Duodenal mucosa (tissue), 2 donors: ENCODE data around the gene TSPAN19.
"Not testable (repeated sequence)": the region's sequence is repeated elsewhere in the genome, so short reads cannot be mapped to it uniquely, and the experiment has no call there.

ENCODE experiments used
- H3K27ac ChIP-seq: one replicate; pipeline ENCODE4 v1.7.0; 2013; ENCODE audit warnings: low read depth, low read length
- H3K27me3 ChIP-seq, 2 donors: one replicate each; pipeline ENCODE4 v1.7.0; 2013; ENCODE audit warnings: low read length in 2 of 2, control low read depth in 1 of 2; ENCODE audit not compliant: insufficient read depth in 2 of 2, control insufficient read depth in 1 of 2
- H3K36me3 ChIP-seq, 2 donors: one replicate each; pipeline ENCODE4 v1.7.0; 2013; ENCODE audit warnings: low read length in 2 of 2, control low read depth in 1 of 2; ENCODE audit not compliant: insufficient read depth in 2 of 2, control insufficient read depth in 1 of 2
- H3K4me1 ChIP-seq, 2 donors: one replicate each; pipeline ENCODE4 v1.7.0; 2013; ENCODE audit warnings: low read length in 2 of 2, control low read depth in 1 of 2; ENCODE audit not compliant: insufficient read depth in 2 of 2, control insufficient read depth in 1 of 2
- H3K4me3 ChIP-seq, 2 donors: one replicate each; pipeline ENCODE4 v1.7.0; 2013; ENCODE audit warnings: low read length in 2 of 2, low read depth in 1 of 2
- H3K9ac ChIP-seq, 2 donors: one replicate each; pipeline ENCODE4 v1.7.0; 2013; ENCODE audit warnings: low read length in 2 of 2, low read depth in 1 of 2
- H3K9me3 ChIP-seq, 2 donors: one replicate each; pipeline ENCODE4 v1.7.0; 2013; ENCODE audit warnings: low read length in 2 of 2, control low read depth in 1 of 2; ENCODE audit not compliant: control insufficient read depth in 1 of 2

TSPAN19 gene

GRCh38 chr12:85041395-85041794 is 5.3 kb upstream of the TSPAN19 start:
- H3K27ac ChIP-seq = no peak overlapping the region

GRCh38 chr12:85036733-85037132 is 656 bp upstream of the TSPAN19 start:
- no peaks in the 10 kb centered on the region for H3K4me1 ChIP-seq
- no peaks in the 10 kb centered on the region for H3K9me3 ChIP-seq
- no peaks in the 10 kb centered on the region for H3K36me3 ChIP-seq
- H3K27ac ChIP-seq = no peak overlapping the region
- H3K9ac ChIP-seq = no peak overlapping the region
- no peaks in the 10 kb centered on the region for H3K27me3 ChIP-seq
- peak overlapping the region; percentile 65 to 68 for H3K4me3 ChIP-seq

More at GRCh38 chr12:85041395-85041794, 5.3 kb upstream of the TSPAN19 start:
- Histone ChIP-seq H3K4me3 (no peak overlapping the region), H3K27me3 (no peaks in the 10 kb centered on the region), H3K4me1 (no peaks in the 10 kb centered on the region), H3K9me3 (no peaks in the 10 kb centered on the region), H3K36me3 (no peaks in the 10 kb centered on the region), H3K9ac (no peak overlapping the region)

GRCh38 chr12:85029456-85029855 is 6.6 kb downstream of the TSPAN19 start:
- no peaks in the 10 kb centered on the region for H3K4me1 ChIP-seq
- H3K27ac ChIP-seq = no peak overlapping the region
- no peak overlapping the region for H3K9ac ChIP-seq
- no peaks in the 10 kb centered on the region for H3K27me3 ChIP-seq
- H3K4me3 ChIP-seq = no peak overlapping the region
- H3K9me3 ChIP-seq = no peaks in the 10 kb centered on the region
- H3K36me3 ChIP-seq = no peaks in the 10 kb centered on the region

GRCh38 chr12:85018098-85018497 is 18.0 kb downstream of the TSPAN19 start:
- Histone ChIP-seq H3K4me3 (no peak overlapping the region), H3K4me1 (no peaks in the 10 kb centered on the region), H3K27ac (no peak overlapping the region), H3K9ac (no peak overlapping the region), H3K36me3 (no peaks in the 10 kb centered on the region), H3K9me3 (no peaks in the 10 kb centered on the region), H3K27me3 (no peaks in the 10 kb centered on the region)

GRCh38 chr12:85017618-85018017 is 18.5 kb downstream of the TSPAN19 start:
- Histone ChIP-seq H3K36me3 (no peaks in the 10 kb centered on the region), H3K4me1 (no peaks in the 10 kb centered on the region), H3K4me3 (no peak overlapping the region), H3K27me3 (no peaks in the 10 kb centered on the region), H3K9me3 (no peaks in the 10 kb centered on the region), H3K27ac (no peak overlapping the region), H3K9ac (no peak overlapping the region)

GRCh38 chr12:85017133-85017532 is 18.9 kb downstream of the TSPAN19 start:
- Histone ChIP-seq H3K4me3 (no peak overlapping the region), H3K9ac (no peak overlapping the region), H3K27me3 (no peaks in the 10 kb centered on the region), H3K27ac (no peak overlapping the region), H3K9me3 (no peaks in the 10 kb centered on the region), H3K36me3 (no peaks in the 10 kb centered on the region), H3K4me1 (no peaks in the 10 kb centered on the region)

GRCh38 chr12:85016413-85016812 is 19.7 kb downstream of the TSPAN19 start:
- no peak overlapping the region for H3K4me3 ChIP-seq
- H3K27me3 ChIP-seq = no peaks in the 10 kb centered on the region
- no peak overlapping the region for H3K9ac ChIP-seq
- H3K36me3 ChIP-seq = no peaks in the 10 kb centered on the region
- no peak overlapping the region for H3K27ac ChIP-seq
- H3K9me3 ChIP-seq = no peaks in the 10 kb centered on the region
- H3K4me1 ChIP-seq = no peaks in the 10 kb centered on the region

GRCh38 chr12:85007836-85008235 is 28.2 kb downstream of the TSPAN19 start:
- H3K36me3 ChIP-seq = no peaks in the 10 kb centered on the region
- no peaks in the 10 kb centered on the region for H3K4me1 ChIP-seq
- no peaks in the 10 kb centered on the region for H3K9me3 ChIP-seq
- no peak overlapping the region for H3K4me3 ChIP-seq
- no peak overlapping the region for H3K9ac ChIP-seq
- H3K27ac ChIP-seq = no peak overlapping the region
- no peaks in the 10 kb centered on the region for H3K27me3 ChIP-seq

GRCh38 chr12:85006206-85006605 is 29.9 kb downstream of the TSPAN19 start:
- no peaks in the 10 kb centered on the region for H3K36me3 ChIP-seq
- H3K4me1 ChIP-seq = no peaks in the 10 kb centered on the region
- no peak overlapping the region for H3K9ac ChIP-seq
- H3K9me3 ChIP-seq = no peaks in the 10 kb centered on the region
- H3K4me3 ChIP-seq = no peak overlapping the region
- no peaks in the 10 kb centered on the region for H3K27me3 ChIP-seq
- no peak overlapping the region for H3K27ac ChIP-seq

GRCh38 chr12:85005615-85006014 is 30.5 kb downstream of the TSPAN19 start:
- no peaks in the 10 kb centered on the region for H3K9me3 ChIP-seq
- no peak overlapping the region for H3K4me3 ChIP-seq
- H3K9ac ChIP-seq = no peak overlapping the region
- no peaks in the 10 kb centered on the region for H3K36me3 ChIP-seq
- no peak overlapping the region for H3K27ac ChIP-seq
- H3K4me1 ChIP-seq = no peaks in the 10 kb centered on the region
- H3K27me3 ChIP-seq = no peaks in the 10 kb centered on the region

GRCh38 chr12:85005047-85005446 is 31.0 kb downstream of the TSPAN19 start:
- H3K4me3 ChIP-seq, H3K27me3 ChIP-seq, H3K9ac ChIP-seq, H3K9me3 ChIP-seq, H3K4me1 ChIP-seq, H3K27ac ChIP-seq, H3K36me3 ChIP-seq: not testable (repeated sequence)
